Cortex of kidney (tissue), 1 donor: ENCODE results near the gene C2orf76.
A peak's percentile ranks its signal among the peaks of the same experiment; 100 is the strongest.
"Not testable (repeated sequence)": the region's sequence is repeated elsewhere in the genome, so short reads cannot be mapped to it uniquely, and the experiment has no call there.

Experiments
- DNase-seq: peaks from one replicate; lab custom pipeline; 2025; lab: John Stamatoyannopoulos, UW

Gene C2orf76

GRCh38 chr2:119366649-119367471, at the start of gene C2orf76, which contains the start of gene DBI:
Gene C2orf76, minus strand, starts transcription at chr2:119366834. Its CDS starts 26,875 bp downstream, at chr2:119339959.
Gene DBI, plus strand, starts transcription at chr2:119366977. Its CDS starts 75 bp downstream, at chr2:119367052.
- peak; percentile 69 for DNase-seq

- no peak for DNase-seq
Observed at GRCh38 chr2:119415630-119416029, 49.0 kb upstream of the C2orf76 start.

- DNase-seq, result no peak
Observed at GRCh38 chr2:119414894-119415293, 48.3 kb upstream of the C2orf76 start.

GRCh38 chr2:119409506-119409905, 42.9 kb upstream of the C2orf76 start:
- no peak for DNase-seq

- no peak for DNase-seq
Observed at GRCh38 chr2:119408221-119408619, 41.6 kb upstream of the C2orf76 start.

GRCh38 chr2:119407430-119408220, 41.0 kb upstream of the C2orf76 start:
- no peak for DNase-seq

GRCh38 chr2:119405151-119405550, 38.5 kb upstream of the C2orf76 start:
- DNase-seq, result no peak

- DNase-seq, result not testable (repeated sequence)
Observed at GRCh38 chr2:119403618-119404017, 37.0 kb upstream of the C2orf76 start.

GRCh38 chr2:119402645-119403560, 36.3 kb upstream of the C2orf76 start:
- no peak for DNase-seq

- DNase-seq, result no peak
Observed at GRCh38 chr2:119402106-119402505, 35.5 kb upstream of the C2orf76 start.

- DNase-seq, result no peak
Observed at GRCh38 chr2:119397196-119397595, 30.6 kb upstream of the C2orf76 start.

- DNase-seq, result no peak
Observed at GRCh38 chr2:119393971-119394748, 27.5 kb upstream of the C2orf76 start.

- no peak for DNase-seq
Observed at GRCh38 chr2:119389615-119390306, 23.1 kb upstream of the C2orf76 start.

GRCh38 chr2:119387381-119388129, 20.9 kb upstream of the C2orf76 start:
- peak; percentile 20 for DNase-seq

GRCh38 chr2:119385466-119385865, 18.8 kb upstream of the C2orf76 start:
- DNase-seq, result no peak

GRCh38 chr2:119384971-119385370, 18.3 kb upstream of the C2orf76 start:
- no peak for DNase-seq

- DNase-seq, result no peak
Observed at GRCh38 chr2:119383410-119384140, 16.9 kb upstream of the C2orf76 start.

- no peak for DNase-seq
Observed at GRCh38 chr2:119378566-119378965, 11.9 kb upstream of the C2orf76 start.

GRCh38 chr2:119377993-119378345, 11.3 kb upstream of the C2orf76 start:
- no peak for DNase-seq
